Measurements from ENCODE around the gene CFD.

GRCh38 chr19:900302-901111 is 41.0 kb downstream of the CFD start:
- TF ChIP-seq CTCF (IDR thresholded peaks at IDR 0.05), result no peak
- no peak for TF ChIP-seq POLR2A (IDR thresholded peaks at IDR 0.05)

Measured in heart left ventricle (tissue), 13 donors.